HT-29 (cell line): ENCODE data around the gene NDE1. TPM values are rescaled to one million over a fixed set of nuclear protein-coding genes. Genes with fewer than 3 reads are reported as not detected.
"Not testable (repeated sequence)": the region's sequence is repeated elsewhere in the genome, so short reads cannot be mapped to it uniquely, and the experiment has no call there.

ENCODE experiments used
- DNase-seq: peaks from one replicate; pipeline ENCODE4 v3.0.0-alpha.2; 2015; ENCODE audit warnings: low spot score
- total RNA-seq: library from RNA; depleted of rRNA; stranded (reverse); fragments of >200 nt; shearing (Covaris generic); gene quantifications from 2 replicates; pipeline ENCODE4 v1.2.3, GENCODE V29; 2014

Gene NDE1
- total RNA-seq, 1 experiment from 2014 or later, result 41.2 TPM

- DNase-seq, result no peak
These were observed 29.3 kb upstream of the NDE1 start for GRCh38 chr16:15620611-15621195.

- no peak for DNase-seq
These were observed 28.6 kb upstream of the NDE1 start for GRCh38 chr16:15621456-15621855.

- DNase-seq, result no peak
These were observed 28.2 kb upstream of the NDE1 start for GRCh38 chr16:15621889-15622288.

GRCh38 chr16:15631730-15632409, 18.2 kb upstream of the NDE1 start:
- DNase-seq, result no peak

DNA sequence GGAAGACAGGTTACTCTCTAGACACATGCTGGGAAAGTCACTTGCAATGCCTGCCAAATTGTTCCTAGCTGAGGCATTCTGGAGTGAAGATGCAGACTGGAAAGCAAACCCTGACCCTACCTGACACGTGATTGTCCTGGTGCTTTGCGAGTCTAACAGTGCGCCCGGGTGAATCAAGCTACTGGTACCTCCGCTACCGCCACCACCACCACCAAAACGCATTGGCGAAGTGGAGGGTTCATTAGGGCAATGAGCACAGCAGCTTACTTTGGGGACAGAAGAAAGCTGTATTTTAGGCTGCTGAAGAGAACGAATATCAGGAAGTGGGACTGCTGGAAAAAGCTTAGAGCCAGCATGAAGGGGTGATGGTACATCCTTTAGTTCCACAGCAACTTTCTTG, 14.1 kb upstream of the NDE1 start:
- no peak for DNase-seq

- DNase-seq, result no peak
These were observed 13.6 kb upstream of the NDE1 start for GRCh38 chr16:15636392-15636873.

DNA sequence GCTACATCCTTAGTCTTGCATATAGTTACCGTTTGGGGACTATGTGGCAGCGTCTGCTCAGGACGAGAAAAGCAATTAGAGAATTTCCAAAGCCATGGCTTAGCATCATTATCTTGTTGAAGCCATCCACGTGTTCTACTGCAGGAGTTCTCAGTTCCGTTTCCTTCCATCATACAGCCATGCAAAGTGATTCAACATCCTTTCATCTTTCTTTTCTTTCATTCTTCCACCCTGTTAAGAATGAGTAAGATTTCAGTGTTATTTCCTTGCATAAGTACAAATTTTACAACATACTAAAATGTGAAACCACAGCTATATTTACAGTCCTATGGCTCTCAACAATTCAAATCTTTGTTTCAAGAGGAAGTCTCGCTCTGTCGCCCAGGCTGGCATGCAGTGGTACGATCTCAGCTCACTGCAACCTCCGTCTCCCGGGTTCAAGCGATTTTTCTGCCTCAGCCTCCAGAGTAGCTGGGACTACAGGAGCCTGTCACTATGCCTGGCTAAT, 10.9 kb upstream of the NDE1 start:
- DNase-seq, result no peak

- no peak for DNase-seq
These were observed 9.1 kb upstream of the NDE1 start for GRCh38 chr16:15640966-15641365.

- no peak for DNase-seq
These were observed 8.1 kb upstream of the NDE1 start for GRCh38 chr16:15641753-15642556.

- peak; percentile 88 for DNase-seq
These were observed 7.4 kb upstream of the NDE1 start for GRCh38 chr16:15642557-15643047.

DNA sequence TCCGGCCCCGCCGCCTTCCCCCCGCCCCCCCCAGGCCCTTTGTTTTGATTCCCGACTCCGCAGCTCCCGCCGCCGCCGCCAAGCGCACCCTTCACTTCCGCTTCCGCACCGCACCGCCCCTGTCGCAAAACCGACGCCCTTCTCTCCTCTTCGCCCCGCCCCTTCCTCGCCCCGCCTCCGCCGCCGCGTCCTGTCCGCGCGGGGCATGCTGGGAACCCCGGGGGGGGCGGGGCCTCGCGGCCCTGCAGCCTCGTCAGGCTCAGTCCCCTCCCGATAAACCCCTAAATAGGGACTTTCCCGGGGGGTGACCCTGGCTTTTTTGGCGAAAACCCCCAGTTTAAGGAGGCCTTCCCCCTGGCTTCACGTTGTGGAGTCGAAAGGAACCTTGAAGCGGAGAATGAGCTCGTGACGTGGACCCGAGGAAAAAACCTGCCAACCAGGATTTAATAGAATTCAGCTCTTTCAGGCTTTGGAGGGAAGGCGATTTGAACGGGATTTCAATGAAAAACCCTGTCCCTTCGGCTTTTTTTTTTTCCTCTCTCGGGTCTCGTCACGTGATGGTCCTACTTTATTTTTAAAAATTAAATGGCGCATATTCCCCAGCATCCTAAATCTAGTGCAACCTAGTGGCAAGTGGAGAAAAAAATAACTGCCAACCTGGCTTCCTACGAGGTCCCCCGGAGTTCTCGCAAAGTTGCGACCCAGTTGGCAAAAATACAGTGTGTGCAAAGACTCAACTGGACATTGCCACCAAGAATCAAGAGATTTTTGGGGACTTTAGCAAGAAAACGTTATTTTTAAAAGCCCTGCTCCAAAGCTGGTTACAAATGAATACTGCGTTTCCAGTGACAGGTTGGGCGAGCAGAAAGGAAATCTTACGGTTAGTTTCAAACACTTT, 6.7 kb upstream of the NDE1 start, which contains the start of gene MARF1:
Gene MARF1, minus strand, starts transcription at position 107 of the 898 bp plus-strand sequence. CDS start 3,921 bp downstream, outside the sequence.
- DNase-seq, result peak; percentile 96

DNA sequence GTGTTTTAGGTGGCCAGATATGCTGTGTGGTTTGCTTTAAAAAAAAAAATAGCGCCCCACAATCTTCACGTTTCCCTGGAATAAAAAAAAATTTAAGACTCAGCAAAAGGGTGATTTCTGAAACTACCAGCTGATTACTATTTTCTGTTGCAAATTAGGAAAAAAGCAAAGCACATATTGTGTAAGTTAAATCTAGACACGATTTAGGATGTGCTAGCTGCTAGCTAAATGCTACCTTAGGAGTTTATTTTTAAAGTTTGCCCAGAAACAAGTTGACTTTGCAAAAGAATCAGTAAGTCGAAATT, 6.1 kb upstream of the NDE1 start:
- no peak for DNase-seq

DNA sequence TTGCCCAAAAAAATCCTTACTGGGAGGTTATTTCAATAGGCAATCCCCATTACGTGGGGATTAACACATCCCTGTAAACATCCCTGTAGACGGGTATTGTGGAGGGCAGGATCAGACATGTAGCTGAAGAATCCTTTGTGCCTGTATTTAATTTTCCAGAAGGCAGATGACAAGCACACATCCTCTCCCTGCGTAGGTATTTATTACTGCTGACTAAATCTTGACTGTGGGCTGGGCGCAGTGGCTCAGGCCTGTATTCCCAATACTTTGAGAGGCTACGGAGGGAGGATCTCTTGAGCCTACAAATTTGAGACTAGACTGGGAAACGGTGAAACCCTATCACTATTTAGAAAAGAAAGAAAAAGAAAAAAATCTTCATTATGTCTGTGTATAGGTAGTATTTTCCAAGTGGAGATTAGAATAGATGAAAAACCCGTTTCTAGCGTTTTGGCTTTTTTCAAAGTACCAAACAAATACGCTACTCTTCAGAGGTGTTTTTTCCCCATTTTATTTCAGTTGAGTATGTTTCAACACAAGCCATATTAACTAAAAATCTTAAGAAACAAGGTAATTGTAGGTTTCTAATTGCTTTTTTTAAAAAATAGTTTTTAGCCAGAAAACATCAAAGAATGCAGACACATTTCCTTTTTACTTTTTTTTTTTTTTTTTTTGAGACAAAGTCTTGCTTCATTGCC, 5.6 kb upstream of the NDE1 start:
- no peak for DNase-seq

DNA sequence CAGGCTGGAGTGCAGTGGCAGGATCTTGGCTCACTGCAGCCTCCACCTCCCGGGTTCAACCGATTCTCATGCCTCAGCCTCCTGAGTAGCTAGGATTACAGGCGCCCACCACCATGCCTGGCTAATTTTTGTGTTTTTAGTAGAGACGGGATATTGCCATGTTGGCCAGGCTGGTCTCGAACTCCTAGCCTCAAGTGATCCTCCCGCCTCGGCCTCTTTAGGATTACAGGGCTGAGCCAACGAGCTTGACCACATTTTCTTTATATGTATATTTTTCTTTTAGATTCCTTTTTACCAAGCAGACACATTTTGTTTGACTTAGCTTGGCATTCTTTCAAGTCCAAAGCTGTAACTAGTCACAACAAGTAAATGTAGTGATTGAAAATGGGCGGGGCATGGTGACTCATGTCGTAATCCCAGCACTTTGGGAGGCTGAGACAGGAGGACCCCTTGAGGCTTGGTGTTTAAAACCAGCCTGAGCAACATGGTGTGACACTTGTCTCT, 5.0 kb upstream of the NDE1 start:
- peak; percentile 62 for DNase-seq

DNA sequence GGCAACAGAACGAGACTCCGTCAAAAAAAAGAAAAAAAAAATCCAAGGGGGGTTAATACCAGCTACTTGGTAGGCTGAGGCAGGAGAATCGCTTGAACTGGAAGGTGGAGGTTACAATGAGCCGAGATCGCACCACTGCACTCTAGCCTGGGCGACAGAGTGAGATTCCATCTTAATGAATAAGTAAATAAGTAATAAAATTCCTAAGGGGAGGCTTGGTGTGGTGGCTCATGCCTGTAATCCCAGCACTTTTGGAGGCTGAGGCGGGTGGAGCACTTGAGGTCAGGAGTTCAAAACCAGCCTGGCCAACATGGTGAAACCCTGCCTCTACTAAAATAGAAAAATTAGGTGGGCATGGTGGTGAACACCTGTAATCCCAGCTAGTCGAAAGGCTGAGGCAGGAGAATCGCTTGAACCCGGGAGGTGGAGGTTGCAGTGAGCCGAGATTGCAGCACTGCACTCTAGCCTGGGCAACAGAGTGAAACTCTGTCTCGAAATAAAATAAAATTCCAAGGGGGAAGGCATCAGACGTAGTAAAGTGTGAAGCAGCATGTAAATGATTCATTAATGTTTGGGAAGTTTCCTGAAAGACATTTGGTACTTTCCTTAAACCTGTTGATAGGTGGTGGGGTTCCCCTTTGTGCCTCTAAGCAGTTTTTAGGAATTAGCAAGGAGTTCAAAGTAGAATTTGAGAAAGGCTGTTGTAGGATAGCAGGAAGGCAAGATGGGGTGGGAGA, 3.3 kb upstream of the NDE1 start:
- DNase-seq, result not testable (repeated sequence)

- no peak for DNase-seq
These were observed 2.6 kb upstream of the NDE1 start for GRCh38 chr16:15647294-15648014.

GRCh38 chr16:15648135-15648730, 1.8 kb upstream of the NDE1 start:
- no peak for DNase-seq

DNA sequence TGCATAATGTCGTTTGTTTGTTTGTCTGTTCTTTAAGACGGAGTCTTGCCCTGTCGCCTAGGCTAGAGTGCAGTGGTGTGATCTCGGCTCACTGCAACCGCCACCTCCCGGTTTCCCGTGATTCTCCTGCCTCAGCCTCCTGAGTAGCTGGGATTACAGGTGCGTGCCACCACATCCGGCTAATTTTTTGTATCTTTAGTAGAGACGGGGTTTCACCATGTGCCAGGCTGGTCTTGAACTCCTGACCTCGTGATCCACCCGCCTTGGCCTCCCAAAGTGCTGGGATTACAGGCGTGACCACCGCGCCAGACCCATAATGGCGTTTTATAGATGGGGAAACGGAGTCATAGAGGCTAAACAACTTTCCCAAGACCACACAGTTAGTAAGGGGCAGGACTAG, 734 bp upstream of the NDE1 start:
- not testable (repeated sequence) for DNase-seq

DNA sequence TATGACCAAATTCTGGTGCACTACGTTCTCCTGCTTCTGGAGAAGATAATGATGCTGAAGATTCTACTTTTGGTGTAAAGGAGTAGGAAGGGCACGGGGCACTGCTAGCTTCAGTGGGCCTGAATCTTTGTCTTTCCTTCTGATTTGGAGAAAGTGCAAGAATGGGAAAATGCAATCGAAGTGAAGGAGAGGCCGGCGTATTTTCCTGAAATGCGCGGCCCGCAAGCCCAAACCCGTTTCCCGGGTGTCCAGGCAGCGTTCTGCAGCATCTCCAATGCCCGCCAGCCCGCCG, 372 bp upstream of the NDE1 start:
- DNase-seq, result no peak
